Spleen (tissue), 11 donors: ENCODE results near the gene PHRF1. TPM values are rescaled to one million over a fixed set of nuclear protein-coding genes. Genes with fewer than 3 reads are reported as not detected.

ENCODE experiments used
- DNase-seq: peaks from one replicate; pipeline ENCODE4 v3.0.0-alpha.2; 2020
- H3K27ac ChIP-seq, 8 donors: fragments of 200-600 bp; sonication (generic) in 7 of 8; 1 replicate in 4 of 8; 2 replicates in 4 of 8; pipeline versions ENCODE4 v1.5.0 to v1.8.0; 2016 to 2021; ENCODE audit warnings: inconsistent platforms in 4 of 8, mild to moderate bottlenecking in 4 of 8, moderate library complexity in 1 of 8
- H3K27me3 ChIP-seq, 7 donors: fragments of 200-600 bp; sonication (generic) in 6 of 7; replicated peaks in 1 of 7; 1 replicate in 4 of 7; 2 replicates in 3 of 7; pipeline versions ENCODE4 v1.5.0 to v1.8.0; 2016 to 2021; ENCODE audit warnings: inconsistent platforms in 3 of 7, mild to moderate bottlenecking in 1 of 7
- H3K36me3 ChIP-seq, 6 donors: fragments of 200-600 bp; sonication (generic) in 5 of 6; 1 replicate in 4 of 6; 2 replicates in 2 of 6; pipeline versions ENCODE4 v1.5.0 to v1.8.0; 2016 to 2021; ENCODE audit warnings: inconsistent platforms in 2 of 6
- H3K4me1 ChIP-seq, 6 donors: fragments of 200-600 bp; sonication (generic) in 5 of 6; 1 replicate in 3 of 6; 2 replicates in 3 of 6; pipeline versions ENCODE4 v1.5.0 to v1.8.0; 2016 to 2021; ENCODE audit warnings: inconsistent platforms in 3 of 6
- H3K4me3 ChIP-seq, 8 donors: fragments of 200-600 bp; sonication (generic) in 7 of 8; 1 replicate in 4 of 8; 2 replicates in 4 of 8; pipeline versions ENCODE4 v1.5.0 to v1.8.0; 2016 to 2021; ENCODE audit warnings: inconsistent platforms in 4 of 8, mild to moderate bottlenecking in 4 of 8, moderate library complexity in 2 of 8
- H3K9me3 ChIP-seq, 8 donors: fragments of 200-600 bp; sonication (generic) in 7 of 8; 1 replicate in 4 of 8; 2 replicates in 4 of 8; pipeline versions ENCODE4 v1.5.0 to v1.8.0; 2016 to 2021; ENCODE audit warnings: inconsistent platforms in 4 of 8
- CTCF ChIP-seq, 11 experiments: fragments of 200-600 bp in 7 of 11; fragments of 450-650 bp in 4 of 11; sonication (generic) in 4 of 11; IDR thresholded peaks in 8 of 11; conservative IDR thresholded peaks in 3 of 11; 1 replicate in 7 of 11; 2 replicates in 4 of 11; pipeline versions ENCODE4 v1.4.0 to v1.8.0; 2016 to 2021; ENCODE audit warnings: antibody characterized with exemption in 11 of 11, inconsistent platforms in 4 of 11, mild to moderate bottlenecking in 1 of 11
- POLR2A ChIP-seq, 3 donors: fragments of 450-650 bp; IDR thresholded peaks; one replicate each; pipeline ENCODE4 v1.5.1; 2017; ENCODE audit warnings: antibody characterized with exemption in 3 of 3, mild to moderate bottlenecking in 1 of 3
- POLR2AphosphoS5 ChIP-seq, 3 donors: sonication (generic); formaldehyde crosslinking; IDR thresholded peaks; one replicate each; pipeline ENCODE4 v1.5.1; 2017; ENCODE audit warnings: antibody characterized with exemption in 3 of 3
- whole genome bisulfite sequencing, 5 donors: extraction: QIAGEN DNeasy Blood & Tissue Kit in 3 of 5; methylation state at CpG; one replicate each; pipeline versions ENCODE4 v1.1.5 to v1.1.7; 2013 to 2018; 5-methylcytosine and 5-hydroxymethylcytosine counted together
- intact Hi-C: fragments of 100-400 bp; cut with DNase I; formaldehyde crosslinking; loops from one replicate; pipeline ENCODE4 v1.15.0; 2023; ENCODE audit warnings: low total_unique reads
- polyA plus RNA-seq, 3 donors: library from polyadenylated mRNA; stranded (reverse); fragments of 200-250 nt; gene quantifications; one replicate each; pipeline ENCODE4 v1.2.1, GENCODE V29; 2013
- total RNA-seq, 7 donors: library from RNA; depleted of rRNA in 3 of 7; stranded (reverse); fragments of >200 nt in 3 of 7; fragmentation: NEBNext Ultra II Directional in 4 of 7; extraction: Animal tissue kit (Norgen Biotek cat#: 25700) in 4 of 7; gene quantifications; one replicate each; pipeline versions ENCODE4 v1.1.0 to v1.2.1, GENCODE V29; 2016 to 2021
- donor health status: healthy with polysubstance abuse.
- donor health status: DM: no; HTN: no; CAD: no; lungs with moderate emphysema.
- donor health status: DM: no; HTN: no; CAD: no.
- donor health status: Bipolar disorder and iron deficiency.
- donor health status: healthy.
- donor health status: DM: no; HTN: no; CAD: no.
- donor health status: DM: yes; HTN: yes; CAD: no.

Gene PHRF1
- total and polyA plus RNA-seq, 10 donors, result 7.3 to 41.5 (median 30.6) TPM

- DNase-seq, result no peak
- TF ChIP-seq POLR2AphosphoS5 (IDR thresholded peaks at IDR 0.05) (no peak), CTCF (IDR thresholded peaks at IDR 0.05 in 8 of 11, conservative IDR thresholded peaks at IDR 0.05 in 3 of 11) (no peak), POLR2A (IDR thresholded peaks at IDR 0.05) (no peak)
- WGBS, 5 donors, result 94 to 97% (median 95%) methylated on average over 8 to 25 of the region's 25 CpGs
- Histone ChIP-seq H3K4me1 (peaks cover 5 to 22% (median 12%) of the 10 kb centered on the region in 6 donors), H3K27ac (no peak overlapping the region), H3K27me3 (peaks cover 0 to 28% (median 17%) of the 10 kb centered on the region in 7 donors), H3K9me3 (no peaks in the 10 kb centered on the region), H3K4me3 (no peak overlapping the region), H3K36me3 (peaks cover 0 to 6% (median 0%) of the 10 kb centered on the region in 6 donors)
- intact Hi-C loops, result loop anchor here (10.0 kb wide), 1 partner anchor 175 kb away; no protein-coding TSS in a partner anchor
Observed at GRCh38 chr11:550021-550745, 26.1 kb upstream of the PHRF1 start.

- WGBS, 5 donors, result 81 to 95% (median 86%) methylated on average over 2 to 5 of the region's 5 CpGs
- no peaks in the 10 kb centered on the region for H3K9me3 ChIP-seq
- TF ChIP-seq CTCF (IDR thresholded peaks at IDR 0.05 in 8 of 11, conservative IDR thresholded peaks at IDR 0.05 in 3 of 11), result no peak
- no peak for TF ChIP-seq POLR2A (IDR thresholded peaks at IDR 0.05)
- no peak for TF ChIP-seq POLR2AphosphoS5 (IDR thresholded peaks at IDR 0.05)
- H3K27me3 ChIP-seq, result peaks cover 2 to 33% (median 22%) of the 10 kb centered on the region in 7 donors
- DNase-seq, result no peak
- H3K27ac ChIP-seq, result no peak overlapping the region
- H3K36me3 ChIP-seq, result peaks cover 0 to 6% (median 0%) of the 10 kb centered on the region in 6 donors
- no peak overlapping the region for H3K4me3 ChIP-seq
- intact Hi-C loops, result loop anchor here (10.0 kb wide), 1 partner anchor 174 kb away; no protein-coding TSS in a partner anchor
- H3K4me1 ChIP-seq, result peaks cover 5 to 27% (median 17%) of the 10 kb centered on the region in 6 donors
Observed at GRCh38 chr11:550746-551085, 25.6 kb upstream of the PHRF1 start.

- H3K4me1 ChIP-seq, result peaks cover 5 to 31% (median 21%) of the 10 kb centered on the region in 6 donors
- no peak overlapping the region for H3K27ac ChIP-seq
- no peak for DNase-seq
- intact Hi-C loops, result loop anchor here (10.0 kb wide), 1 partner anchor 174 kb away; no protein-coding TSS in a partner anchor
- H3K36me3 ChIP-seq, result peaks cover 0 to 6% (median 0%) of the 10 kb centered on the region in 6 donors
- H3K9me3 ChIP-seq, result no peaks in the 10 kb centered on the region
- peaks cover 2 to 38% (median 26%) of the 10 kb centered on the region in 7 donors for H3K27me3 ChIP-seq
- TF ChIP-seq CTCF (IDR thresholded peaks at IDR 0.05 in 8 of 11, conservative IDR thresholded peaks at IDR 0.05 in 3 of 11) (no peak), POLR2A (IDR thresholded peaks at IDR 0.05) (no peak), POLR2AphosphoS5 (IDR thresholded peaks at IDR 0.05) (no peak)
- no peak overlapping the region for H3K4me3 ChIP-seq
- 56 to 95% (median 87%) methylated on average over 3 to 16 of the region's 16 CpGs for WGBS, 5 donors
Observed at GRCh38 chr11:551131-551530, 25.1 kb upstream of the PHRF1 start.

GRCh38 chr11:551596-551995, 24.7 kb upstream of the PHRF1 start:
- H3K9me3 ChIP-seq, result no peaks in the 10 kb centered on the region
- TF ChIP-seq POLR2A (IDR thresholded peaks at IDR 0.05), result no peak
- TF ChIP-seq CTCF (IDR thresholded peaks at IDR 0.05 in 8 of 11, conservative IDR thresholded peaks at IDR 0.05 in 3 of 11), result no peak
- TF ChIP-seq POLR2AphosphoS5 (IDR thresholded peaks at IDR 0.05), result no peak
- no peak for DNase-seq
- intact Hi-C loops, result loop anchor here (10.0 kb wide), 1 partner anchor 173 kb away; no protein-coding TSS in a partner anchor
- H3K4me1 ChIP-seq, result peaks cover 5 to 36% (median 25%) of the 10 kb centered on the region in 6 donors
- no peak overlapping the region for H3K27ac ChIP-seq
- no peak overlapping the region for H3K4me3 ChIP-seq
- H3K27me3 ChIP-seq, result peaks cover 2 to 42% (median 31%) of the 10 kb centered on the region in 7 donors
- WGBS, 5 donors, result 67 to 94% (median 80%) methylated on average over 5 to 12 of the region's 12 CpGs
- H3K36me3 ChIP-seq, result peaks cover 0 to 6% (median 0%) of the 10 kb centered on the region in 6 donors
